Activated naive CD8-positive, alpha-beta T cell (primary cell): ENCODE data around the gene CHCHD6.

Source experiments
- H3K27ac Mint-ChIP-seq: one replicate; pipeline ENCODE4 v1.8.0; 2021; ENCODE audit warnings: mixed read lengths
- H3K27me3 Mint-ChIP-seq: one replicate; pipeline ENCODE4 v1.8.0; 2021; ENCODE audit warnings: mixed read lengths
- H3K36me3 Mint-ChIP-seq: one replicate; pipeline ENCODE4 v1.8.0; 2021; ENCODE audit warnings: mixed read lengths
- H3K4me1 Mint-ChIP-seq: one replicate; pipeline ENCODE4 v1.8.0; 2021; ENCODE audit warnings: low read depth, mixed read lengths
- H3K4me3 Mint-ChIP-seq: one replicate; pipeline ENCODE4 v1.8.0; 2021; ENCODE audit warnings: mild to moderate bottlenecking, mixed read lengths
- H3K9me3 Mint-ChIP-seq: one replicate; pipeline ENCODE4 v1.8.0; 2021; ENCODE audit warnings: low read depth, mixed read lengths

Gene CHCHD6

GRCh38 chr3:126703512-126704493 is at the start of gene CHCHD6:
Gene CHCHD6 (plus strand): TSS chr3:126704240. CDS start chr3:126704313, 73 bp downstream.
- Mint-ChIP-seq H3K9me3 (no peaks in the 10 kb centered on the region), H3K36me3 (peaks cover 6% of the 10 kb centered on the region), H3K4me1 (peaks cover 21% of the 10 kb centered on the region), H3K27me3 (peaks cover 12% of the 10 kb centered on the region), H3K27ac (peak within 1 kb of the TSS; percentile 92), H3K4me3 (peak within 1 kb of the TSS; percentile 97)

GRCh38 chr3:126654571-126655383 is 49.3 kb upstream of the CHCHD6 start, which contains the start of gene TXNRD3:
Gene TXNRD3 (minus strand): TSS chr3:126655124.
- Mint-ChIP-seq H3K36me3 (no peaks in the 10 kb centered on the region), H3K4me3 (peak within 1 kb of the TSS; percentile 89), H3K4me1 (peaks cover 7% of the 10 kb centered on the region), H3K27me3 (no peaks in the 10 kb centered on the region), H3K27ac (peak within 1 kb of the TSS; percentile 73), H3K9me3 (no peaks in the 10 kb centered on the region)

GRCh38 chr3:126655887-126656286 is 48.2 kb upstream of the CHCHD6 start:
- no peaks in the 10 kb centered on the region for H3K27me3 Mint-ChIP-seq
- peaks cover 7% of the 10 kb centered on the region for H3K4me1 Mint-ChIP-seq
- no peaks in the 10 kb centered on the region for H3K9me3 Mint-ChIP-seq
- no peaks in the 10 kb centered on the region for H3K36me3 Mint-ChIP-seq
- peak overlapping the region; percentile 28 for H3K27ac Mint-ChIP-seq
- H3K4me3 Mint-ChIP-seq, result peak overlapping the region; percentile 89

- Mint-ChIP-seq H3K27me3 (peaks cover 1% of the 10 kb centered on the region), H3K36me3 (no peaks in the 10 kb centered on the region), H3K4me1 (peaks cover 6% of the 10 kb centered on the region), H3K4me3 (peak overlapping the region; percentile 9), H3K27ac (no peak overlapping the region), H3K9me3 (no peaks in the 10 kb centered on the region)
These were observed 47.5 kb upstream of the CHCHD6 start for GRCh38 chr3:126656371-126657134.

GRCh38 chr3:126657901-126658300 is 46.1 kb upstream of the CHCHD6 start:
- Mint-ChIP-seq H3K4me3 (no peak overlapping the region), H3K9me3 (no peaks in the 10 kb centered on the region), H3K27ac (no peak overlapping the region), H3K4me1 (peaks cover 6% of the 10 kb centered on the region), H3K27me3 (peaks cover 2% of the 10 kb centered on the region), H3K36me3 (no peaks in the 10 kb centered on the region)

GRCh38 chr3:126658584-126658983 is 45.5 kb upstream of the CHCHD6 start:
- no peak overlapping the region for H3K27ac Mint-ChIP-seq
- H3K4me1 Mint-ChIP-seq, result peaks cover 6% of the 10 kb centered on the region
- no peaks in the 10 kb centered on the region for H3K9me3 Mint-ChIP-seq
- no peaks in the 10 kb centered on the region for H3K36me3 Mint-ChIP-seq
- no peak overlapping the region for H3K4me3 Mint-ChIP-seq
- peaks cover 2% of the 10 kb centered on the region for H3K27me3 Mint-ChIP-seq

- H3K4me1 Mint-ChIP-seq, result peaks cover under 1% of the 10 kb centered on the region
- no peak overlapping the region for H3K27ac Mint-ChIP-seq
- H3K27me3 Mint-ChIP-seq, result peaks cover 2% of the 10 kb centered on the region
- no peak overlapping the region for H3K4me3 Mint-ChIP-seq
- H3K36me3 Mint-ChIP-seq, result no peaks in the 10 kb centered on the region
- no peaks in the 10 kb centered on the region for H3K9me3 Mint-ChIP-seq
These were observed 43.8 kb upstream of the CHCHD6 start for GRCh38 chr3:126659915-126660886.

GRCh38 chr3:126661532-126662364 is 42.3 kb upstream of the CHCHD6 start:
- H3K27ac Mint-ChIP-seq, result no peak overlapping the region
- H3K9me3 Mint-ChIP-seq, result no peaks in the 10 kb centered on the region
- peaks cover 2% of the 10 kb centered on the region for H3K27me3 Mint-ChIP-seq
- H3K4me1 Mint-ChIP-seq, result no peaks in the 10 kb centered on the region
- H3K4me3 Mint-ChIP-seq, result no peak overlapping the region
- no peaks in the 10 kb centered on the region for H3K36me3 Mint-ChIP-seq

GRCh38 chr3:126663257-126663656 is 40.8 kb upstream of the CHCHD6 start:
- peaks cover 2% of the 10 kb centered on the region for H3K27me3 Mint-ChIP-seq
- no peaks in the 10 kb centered on the region for H3K9me3 Mint-ChIP-seq
- H3K4me1 Mint-ChIP-seq, result no peaks in the 10 kb centered on the region
- H3K36me3 Mint-ChIP-seq, result no peaks in the 10 kb centered on the region
- H3K4me3 Mint-ChIP-seq, result no peak overlapping the region
- H3K27ac Mint-ChIP-seq, result no peak overlapping the region

- Mint-ChIP-seq H3K4me3 (no peak overlapping the region), H3K27me3 (peaks cover 2% of the 10 kb centered on the region), H3K27ac (no peak overlapping the region), H3K36me3 (no peaks in the 10 kb centered on the region), H3K9me3 (no peaks in the 10 kb centered on the region), H3K4me1 (no peaks in the 10 kb centered on the region)
These were observed 40.3 kb upstream of the CHCHD6 start for GRCh38 chr3:126663750-126664149.

- no peaks in the 10 kb centered on the region for H3K4me1 Mint-ChIP-seq
- no peak overlapping the region for H3K27ac Mint-ChIP-seq
- H3K4me3 Mint-ChIP-seq, result no peak overlapping the region
- no peaks in the 10 kb centered on the region for H3K9me3 Mint-ChIP-seq
- no peaks in the 10 kb centered on the region for H3K36me3 Mint-ChIP-seq
- H3K27me3 Mint-ChIP-seq, result peaks cover 2% of the 10 kb centered on the region
These were observed 39.3 kb upstream of the CHCHD6 start for GRCh38 chr3:126664591-126665214.

GRCh38 chr3:126665221-126665936 is 38.7 kb upstream of the CHCHD6 start:
- Mint-ChIP-seq H3K27ac (no peak overlapping the region), H3K4me3 (no peak overlapping the region), H3K4me1 (no peaks in the 10 kb centered on the region), H3K27me3 (peaks cover 2% of the 10 kb centered on the region), H3K36me3 (no peaks in the 10 kb centered on the region), H3K9me3 (no peaks in the 10 kb centered on the region)
